ENCODE measurements around the gene CACNA1B. TPM values are rescaled to one million over a fixed set of nuclear protein-coding genes. Genes with fewer than 3 reads are reported as not detected.

The CACNA1B gene
- total and polyA plus RNA-seq, 9 of the 15 experiments (the other 6 are each of a cell fraction or from before 2014, with no cell fraction given) = 0.01 to 0.04 TPM; not detected in 7

DNA sequence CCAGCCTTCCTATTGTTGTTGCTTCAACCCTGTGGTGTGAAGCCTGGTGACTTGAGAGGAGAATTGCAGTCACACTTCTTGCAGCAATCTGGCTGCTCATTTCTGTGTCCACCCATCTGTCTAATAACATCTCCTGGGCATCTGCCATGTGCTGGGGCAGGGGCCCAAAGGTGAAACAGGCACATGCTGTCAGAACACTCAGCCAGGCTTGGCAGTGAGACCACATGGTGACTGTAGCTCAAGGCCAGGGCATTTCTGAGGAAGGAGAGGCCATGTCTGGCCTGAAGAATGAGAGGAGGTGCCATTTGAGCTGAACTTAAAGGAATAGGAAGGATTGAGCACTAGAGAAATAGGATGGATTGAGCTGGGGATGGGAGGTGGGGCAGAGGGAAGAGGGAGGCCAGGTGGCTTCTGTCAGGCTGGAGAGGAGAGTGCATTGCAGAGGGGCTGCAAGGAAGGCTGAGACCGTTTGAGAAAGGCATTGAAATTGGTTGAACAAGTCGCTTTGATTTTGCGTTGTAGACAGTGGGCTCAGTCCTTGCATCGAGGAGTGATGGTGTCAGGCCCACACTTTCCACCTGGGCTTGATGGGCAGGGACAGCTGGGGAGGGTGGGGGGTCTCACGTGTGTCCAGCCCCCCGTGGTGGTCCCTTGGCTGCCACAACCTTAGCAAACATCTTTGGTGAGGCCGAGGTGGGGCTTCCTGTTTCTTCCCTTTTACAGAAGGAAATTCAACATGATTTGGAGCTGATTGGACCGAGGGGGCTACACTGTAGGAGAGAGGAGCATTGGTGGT lies 222.4 kb downstream of the CACNA1B start:
- Histone ChIP-seq H3K4me1 (replicated peaks in 1 of 2; ENCODE audit: control insufficient read depth in 2 of 2, insufficient read depth in 2 of 2, low read length in 2 of 2) (peaks cover 0 to 4% of the 10 kb centered on the region in 2 experiments; a peak in 2 of 5 replicates), H4K20me1 (replicated peaks; ENCODE audit: control insufficient read depth, insufficient read depth, low read length) (no peaks in the 10 kb centered on the region; the same call in 1 of the 2 replicates), H3K27me3 (ENCODE audit: control insufficient read depth in 2 of 2, insufficient read depth in 2 of 2, low read length in 2 of 2) (peaks cover 0 to 59% of the 10 kb centered on the region in 2 experiments; a peak in 3 of 5 replicates), H3K9me1 (ENCODE audit: control insufficient read depth, insufficient read depth, low read length) (no peaks in the 10 kb centered on the region), H2AFZ (ENCODE audit: low read depth, low read length) (no peak overlapping the region), H3K4me2 (ENCODE audit: insufficient read depth, low read length) (no peak overlapping the region), H3K9ac (ENCODE audit: insufficient read depth in 1 of 2, low read depth in 2 of 2, low read length in 2 of 2) (no peak overlapping the region), H3K27ac (ENCODE audit: extremely low read depth, low read depth, low read length) (no peak overlapping the region), H3K36me3 (ENCODE audit: control insufficient read depth, insufficient read depth, low read length) (no peaks in the 10 kb centered on the region), H3K4me3 (no peak overlapping the region), H3K79me2 (ENCODE audit: control insufficient read depth, insufficient read depth, low read length) (no peaks in the 10 kb centered on the region), H3K9me3 (replicated peaks; ENCODE audit: control insufficient read depth, insufficient read depth, low read depth, low read length) (no peaks in the 10 kb centered on the region)
- no peak for FAIRE-seq
- no peak for ATAC-seq
- TF ChIP-seq SRSF1 (IDR thresholded peaks at IDR 0.05; ENCODE audit: low read depth, low read length) = no peak
- TF ChIP-seq MCM3 (IDR thresholded peaks at IDR 0.05) = no peak
- no peak for TF ChIP-seq NFYB (IDR thresholded peaks at IDR 0.05; ENCODE audit: extremely low read depth, insufficient read length)
- TF ChIP-seq PURB (CRISPR knock-in tag; IDR thresholded peaks at IDR 0.05; ENCODE audit: low read depth) = no peak
- WGBS (ENCODE audit: insufficient coverage, low coverage, missing lambda C conversion rate) = 11% methylated on average over 7 of the region's 8 CpGs
- CTCF ChIA-PET (ENCODE audit: low intra/inter-chr PET ratio) = no interaction called here
- no TSS peak for BruUV-seq (replicated peaks)
- POLR2A ChIA-PET = interaction anchor here (1.0 kb wide), 1 partner anchor 146 kb away, joined by 3 read pairs; no protein-coding TSS in a partner anchor
- intact Hi-C loops (cut with micrococcal nuclease) = loop anchor here (5.0 kb wide), 1 partner anchor 428 kb away; no protein-coding TSS in a partner anchor
- DNase-seq (ENCODE audit: extremely low read depth in 1 of 4, low spot score in 3 of 4) = no peak
- in situ Hi-C loops (cut with MboI) = no loop called here
